Sciatic nerve (tissue), 2 donors: ENCODE measurements around the gene ABCC12. TPM values are rescaled to one million over a fixed set of nuclear protein-coding genes. Genes with fewer than 3 reads are reported as not detected.
"Not testable (repeated sequence)": the region's sequence is repeated elsewhere in the genome, so short reads cannot be mapped to it uniquely, and the experiment has no call there.

Source experiments
- ATAC-seq: fragments of 200-7000 bp; cut with Tn5 transposase; one replicate; pipeline ENCODE4 v1.9.1; 2020; ENCODE audit warnings: mild to moderate bottlenecking, moderate library complexity
- DNase-seq: peaks from one replicate; pipeline ENCODE4 v3.0.0-alpha.2; 2020; ENCODE audit warnings: low spot score
- intact Hi-C: fragments of 100-400 bp; cut with DNase I; formaldehyde crosslinking; loops from one replicate; pipeline ENCODE4 v1.14.2; 2022
- total RNA-seq: library from RNA; stranded (reverse); fragmentation: NEBNext Ultra II Directional; extraction: Animal tissue kit (Norgen Biotek cat#: 25700); gene quantifications from one replicate; pipeline ENCODE4 v1.2.1, GENCODE V29; 2021
- donor health status: DM: no; HTN: no; CAD: no.
- donor health status: DM: no; HTN: no; CAD: no.

ABCC12 gene
- not detected for total RNA-seq

DNA sequence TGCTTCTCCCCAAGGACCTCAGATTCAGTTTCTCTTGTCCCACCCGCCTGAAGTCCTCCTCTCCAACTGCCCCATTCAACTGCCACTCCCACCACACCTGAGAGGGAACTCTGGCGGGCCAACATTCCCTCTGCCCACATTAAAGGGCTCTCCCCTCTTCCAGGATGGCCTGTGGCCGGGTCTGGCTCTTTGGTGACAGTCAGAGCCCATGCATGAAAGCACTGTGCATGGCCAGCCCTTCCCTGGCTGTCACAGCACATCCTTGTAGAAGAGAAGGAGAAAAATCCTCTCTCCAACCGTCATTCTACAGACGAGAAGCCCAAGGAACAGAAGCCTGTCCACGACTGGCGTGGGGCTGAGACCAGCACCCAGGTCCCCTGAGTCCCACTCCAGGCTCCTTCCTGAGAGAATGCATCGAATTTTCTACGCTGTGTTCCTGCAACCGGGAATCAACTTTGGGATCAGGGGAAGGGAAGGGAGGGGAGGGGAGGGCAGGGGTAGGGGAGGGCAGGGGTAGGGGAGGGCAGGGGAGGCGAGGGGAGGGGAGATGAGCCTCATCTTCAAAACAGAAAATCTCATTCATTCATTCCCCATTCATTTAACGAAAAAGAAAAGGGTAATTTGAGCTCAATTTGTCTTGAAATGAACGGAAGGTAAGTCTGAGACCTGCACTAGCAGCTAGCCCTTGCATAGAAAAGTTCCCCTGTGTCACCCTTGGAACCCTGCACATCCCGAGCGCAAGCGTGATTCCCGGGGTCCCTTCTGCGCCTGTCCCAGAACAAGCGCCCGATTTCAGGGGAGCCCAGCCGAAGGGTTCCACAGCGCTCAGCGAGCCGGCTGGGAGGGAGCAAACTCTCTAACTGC, at the start of gene ABCC12:
Gene ABCC12 (minus strand): TSS at position 68 of the 864 bp plus-strand sequence. CDS start 9,569 bp downstream, outside the sequence.
- DNase-seq = no peak
- intact Hi-C loops = loop anchor here (5.0 kb wide), 1 partner anchor 1014 kb away; the partner anchor contains the start of gene NETO2
- peak; percentile 32 for ATAC-seq

DNA sequence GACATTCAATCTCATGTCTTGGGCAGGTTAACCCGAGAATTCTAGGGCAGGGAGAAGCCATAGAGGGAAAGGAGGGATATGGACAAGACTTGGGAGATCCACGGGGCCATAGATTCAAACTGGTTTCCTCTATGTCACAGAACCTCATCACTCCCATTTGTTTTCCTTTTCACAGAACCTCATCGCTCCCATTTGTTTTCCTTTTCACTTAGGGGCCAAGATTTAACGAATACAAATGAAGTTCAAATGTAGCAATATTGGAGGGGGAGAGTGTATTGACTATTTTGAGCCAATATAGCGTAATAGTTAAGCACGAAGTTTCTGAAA, 49.0 kb upstream of the ABCC12 start:
- ATAC-seq (no peak), DNase-seq (no peak)
- intact Hi-C loops = no loop called here

DNA sequence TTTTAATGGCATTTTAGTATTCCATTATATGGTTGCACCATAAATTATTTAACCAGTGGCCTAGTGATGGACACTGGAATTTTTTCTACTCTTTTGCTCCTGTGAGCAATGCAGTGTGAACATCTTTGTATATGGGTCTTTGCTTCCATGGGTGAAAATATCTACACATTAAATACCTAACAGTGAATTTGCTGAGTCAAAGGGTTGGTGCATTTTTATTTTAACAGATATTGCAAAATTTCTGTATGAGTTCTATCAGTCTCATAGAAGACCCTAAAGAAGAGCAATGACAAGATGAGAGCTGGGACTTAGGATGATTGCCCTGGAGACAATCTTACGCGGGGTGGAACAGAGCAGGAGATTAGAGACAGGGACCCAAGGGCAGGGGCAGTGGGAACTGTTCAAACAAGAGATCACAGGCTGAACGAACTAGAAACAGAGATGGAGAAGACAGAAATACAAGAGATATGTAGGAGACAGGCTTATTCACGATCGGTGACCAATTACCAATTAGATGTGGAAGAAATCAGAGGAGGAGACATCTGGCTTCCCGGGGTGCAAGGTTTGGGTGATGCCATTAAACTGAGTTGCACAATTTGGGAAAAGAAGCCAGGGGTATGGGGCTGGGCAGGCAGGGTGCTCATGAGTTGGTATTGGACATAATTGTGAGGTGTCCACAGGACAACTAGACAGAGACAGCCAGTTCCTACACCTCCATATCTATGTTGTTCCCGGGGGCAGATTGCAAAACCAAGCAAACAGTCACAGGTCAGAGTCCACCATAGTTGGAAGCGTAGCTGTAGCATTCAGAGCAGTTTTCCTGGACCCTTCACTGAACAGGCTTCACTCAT, 48.4 kb upstream of the ABCC12 start:
- DNase-seq = no peak
- intact Hi-C loops = no loop called here
- ATAC-seq = no peak

DNA sequence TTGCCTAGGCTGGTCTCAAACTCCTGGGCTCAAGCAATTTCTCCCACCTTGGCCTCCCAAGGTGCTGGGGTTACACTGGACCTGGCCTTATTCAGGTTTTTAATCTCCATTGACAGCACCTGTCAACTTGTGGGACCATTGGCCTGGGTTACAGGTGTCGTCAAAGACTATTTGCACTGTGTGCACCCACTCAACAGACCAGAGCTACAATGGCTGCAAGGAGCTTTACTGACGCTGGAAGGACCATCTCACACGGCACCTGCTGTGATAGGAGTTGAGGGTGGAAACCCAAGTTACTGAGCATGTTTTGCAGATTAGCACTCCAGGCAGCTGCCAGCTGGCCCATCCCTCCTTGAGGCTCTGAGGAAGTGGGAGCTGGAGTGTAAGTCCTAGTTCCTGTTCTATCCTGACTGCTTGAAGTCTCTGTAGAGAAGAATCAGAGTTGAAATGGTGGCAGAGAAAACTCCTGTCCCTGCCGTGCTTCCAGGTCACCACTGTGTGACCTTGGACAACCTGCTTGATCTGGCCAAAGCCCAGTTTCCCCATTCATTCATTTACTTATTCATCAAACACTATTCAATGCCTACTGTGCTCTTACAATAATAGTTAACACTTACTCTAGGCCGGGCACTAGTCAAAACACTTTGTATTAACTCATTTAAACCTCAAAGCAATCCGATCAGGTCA, 45.9 kb upstream of the ABCC12 start:
- intact Hi-C loops = no loop called here
- peak; percentile 25 for DNase-seq
- peak; percentile 22 for ATAC-seq

DNA sequence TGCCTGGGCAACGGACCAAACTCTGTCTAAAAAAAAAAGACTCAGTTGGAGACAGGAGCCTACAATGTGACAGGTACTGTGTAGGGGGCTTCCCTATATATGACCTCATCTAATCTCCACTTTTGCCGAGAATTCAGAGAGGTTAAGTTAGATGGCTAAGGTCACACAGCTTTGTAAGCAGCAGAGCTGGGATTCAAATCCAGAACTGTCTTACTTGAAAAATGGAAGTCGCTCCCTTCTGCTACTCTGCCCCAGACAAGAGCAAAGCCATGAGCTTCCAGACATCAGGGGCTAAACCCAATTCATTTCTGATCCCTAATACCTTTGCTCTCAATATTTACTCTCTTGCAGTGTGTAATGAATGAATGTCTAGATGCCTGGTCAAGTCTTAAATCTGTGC, 41.5 kb upstream of the ABCC12 start:
- DNase-seq (no peak), ATAC-seq (no peak)
- intact Hi-C loops = no loop called here

DNA sequence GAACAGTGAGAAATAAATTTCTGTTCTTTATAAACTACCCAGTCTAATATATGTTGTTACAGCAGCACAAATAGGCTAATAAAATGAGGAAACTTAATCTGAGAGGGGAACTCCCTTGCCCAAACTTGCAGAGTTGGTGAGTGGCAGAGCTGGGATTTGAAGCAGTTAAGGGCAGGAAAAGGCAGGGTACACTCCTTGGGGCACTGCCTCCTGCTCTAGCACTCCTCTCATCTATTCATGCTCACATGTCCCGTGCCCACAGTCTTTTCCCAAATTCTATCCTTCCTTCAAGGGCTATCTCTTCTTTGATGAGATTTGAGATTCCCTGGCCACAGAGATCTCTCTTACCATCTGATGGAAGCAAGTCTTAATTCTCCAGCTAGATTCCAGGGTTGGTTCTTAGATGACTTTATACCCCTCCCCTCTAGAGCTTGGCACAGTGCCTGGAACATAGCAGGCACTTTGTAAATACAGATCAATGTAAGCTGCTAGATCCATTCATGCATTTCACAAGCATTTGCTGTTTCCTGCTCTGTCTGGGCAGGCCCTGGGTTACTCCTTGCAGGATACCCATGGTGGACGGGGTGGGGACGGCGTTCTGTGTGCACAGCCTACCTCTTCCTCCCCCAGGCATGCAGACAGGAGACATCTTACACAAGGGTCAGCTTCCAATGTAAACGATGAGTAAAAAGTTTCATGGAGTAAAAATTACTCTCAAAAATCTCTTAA, 39.2 kb upstream of the ABCC12 start:
- DNase-seq (no peak), ATAC-seq (no peak)
- intact Hi-C loops = no loop called here

DNA sequence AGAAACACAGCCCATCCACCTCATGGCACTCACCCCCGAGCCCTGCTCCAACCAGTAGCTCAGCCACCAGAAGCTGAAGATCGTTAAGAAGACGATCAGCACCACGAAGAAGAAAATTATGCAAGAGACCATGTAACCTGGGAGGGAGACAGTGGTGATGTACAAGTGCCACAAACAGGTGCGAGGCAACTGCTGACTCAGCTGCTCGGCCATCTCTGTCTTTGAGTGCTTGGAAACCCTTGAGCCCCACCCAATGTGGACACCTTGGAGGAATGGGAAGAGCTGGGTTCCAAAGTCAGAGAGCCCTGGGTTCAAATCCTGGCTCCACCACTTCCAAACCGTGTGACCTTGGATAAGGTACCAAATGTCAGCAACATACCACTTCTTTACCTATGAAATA, 38.1 kb upstream of the ABCC12 start:
- DNase-seq (peak; percentile 28), ATAC-seq (no peak)
- intact Hi-C loops = no loop called here

DNA sequence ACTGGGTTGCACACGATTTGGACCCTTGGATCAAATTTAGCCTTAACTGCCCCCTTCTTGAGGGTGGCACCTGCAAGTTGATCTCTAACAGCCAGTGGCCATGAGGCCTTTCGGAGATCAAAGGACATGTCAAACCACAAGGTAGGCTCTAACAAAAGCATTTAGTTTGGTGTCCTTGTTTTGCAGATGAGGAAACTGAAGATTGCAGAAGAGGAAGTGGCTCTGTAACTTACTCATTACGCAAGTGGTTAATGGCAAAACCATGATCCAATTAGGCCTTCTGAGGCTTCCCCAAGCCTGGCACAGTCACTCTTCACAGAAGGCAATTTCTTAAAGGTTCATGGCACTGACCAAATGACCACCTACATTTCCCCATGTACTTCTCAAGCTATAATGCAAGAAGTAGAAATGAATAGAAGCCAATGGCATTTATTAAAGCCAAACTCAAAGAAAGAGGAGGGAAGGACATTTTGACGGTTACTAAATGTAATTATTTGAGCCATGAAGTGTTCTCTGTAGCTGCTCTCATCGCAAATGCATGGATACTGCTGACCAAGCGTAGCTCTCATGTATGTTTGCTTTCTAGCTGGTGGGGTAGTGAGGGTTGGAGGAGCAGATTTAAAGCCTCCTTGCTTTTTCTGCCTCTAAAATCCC, 32.8 kb upstream of the ABCC12 start:
- DNase-seq (no peak), ATAC-seq (no peak)
- intact Hi-C loops = no loop called here

DNA sequence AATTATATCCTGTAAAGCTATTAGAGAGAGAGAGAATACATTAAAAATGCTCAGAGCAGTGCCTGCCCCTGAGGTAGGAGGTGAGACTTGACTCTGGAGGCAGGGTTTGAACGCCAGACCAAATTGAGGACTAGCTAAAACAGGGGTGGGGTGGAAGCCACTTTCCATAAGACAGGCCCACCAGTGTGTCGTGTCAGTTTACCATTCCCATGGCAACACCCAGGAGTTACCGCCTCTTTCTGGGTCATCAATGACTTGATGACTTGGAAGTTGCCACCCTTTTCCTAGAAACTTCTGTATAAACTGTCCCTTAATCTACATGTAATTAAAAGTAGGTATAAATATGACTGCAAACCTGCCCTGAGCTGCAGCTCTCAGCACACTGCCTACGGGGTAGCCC, 32.0 kb upstream of the ABCC12 start:
- intact Hi-C loops = no loop called here
- no peak for ATAC-seq

DNA sequence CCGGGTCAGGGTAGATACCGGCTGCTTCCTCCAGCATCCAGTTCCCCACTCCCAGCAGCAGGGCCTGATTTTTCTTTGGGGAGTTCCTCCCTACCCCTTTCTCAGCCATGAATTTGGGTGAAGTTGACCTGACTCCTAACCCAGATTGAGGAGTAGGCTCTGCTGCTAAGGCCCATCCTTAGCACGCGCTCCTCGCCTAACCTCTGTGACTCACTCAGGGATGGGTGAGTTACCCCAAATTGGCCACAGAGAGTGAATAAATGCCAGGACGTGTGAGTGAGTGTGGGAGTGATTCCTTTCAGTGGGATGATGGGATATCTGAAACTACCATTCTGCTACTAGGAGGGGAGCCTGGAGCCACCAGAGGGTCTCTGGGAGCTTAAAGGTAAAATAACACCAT, 28.9 kb upstream of the ABCC12 start:
- intact Hi-C loops = no loop called here
- ATAC-seq (no peak), DNase-seq (no peak)

More for the DNA sequence above, 32.0 kb upstream of the ABCC12 start:
- DNase-seq = no peak

DNA sequence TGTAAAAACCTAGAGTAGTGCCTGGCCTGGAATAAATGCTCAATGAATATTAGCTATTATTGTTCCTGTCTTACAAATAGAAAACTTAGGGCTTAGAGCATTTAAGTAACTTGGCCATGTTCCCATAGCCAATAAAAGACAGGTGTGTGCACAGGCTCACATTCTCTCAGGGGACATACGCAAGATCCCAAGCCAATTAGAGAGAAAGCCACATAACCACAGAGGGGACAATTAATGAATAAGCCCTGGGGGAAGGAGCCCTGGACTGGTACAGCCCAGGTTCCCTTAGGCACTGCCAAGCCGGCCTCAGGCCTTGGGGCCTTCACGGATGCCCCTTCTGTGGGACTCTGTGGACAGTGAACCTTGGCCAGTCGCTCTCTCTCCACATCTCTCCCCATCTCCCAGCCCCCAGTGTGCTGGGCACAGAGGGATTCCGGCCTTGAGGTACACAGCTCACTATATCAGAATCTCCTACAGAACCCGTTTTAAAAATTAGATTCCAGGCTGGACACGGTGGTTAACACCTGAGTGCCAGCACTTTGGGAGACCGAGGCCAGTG, 27.3 kb upstream of the ABCC12 start:
- intact Hi-C loops = no loop called here
- no peak for ATAC-seq
- no peak for DNase-seq

DNA sequence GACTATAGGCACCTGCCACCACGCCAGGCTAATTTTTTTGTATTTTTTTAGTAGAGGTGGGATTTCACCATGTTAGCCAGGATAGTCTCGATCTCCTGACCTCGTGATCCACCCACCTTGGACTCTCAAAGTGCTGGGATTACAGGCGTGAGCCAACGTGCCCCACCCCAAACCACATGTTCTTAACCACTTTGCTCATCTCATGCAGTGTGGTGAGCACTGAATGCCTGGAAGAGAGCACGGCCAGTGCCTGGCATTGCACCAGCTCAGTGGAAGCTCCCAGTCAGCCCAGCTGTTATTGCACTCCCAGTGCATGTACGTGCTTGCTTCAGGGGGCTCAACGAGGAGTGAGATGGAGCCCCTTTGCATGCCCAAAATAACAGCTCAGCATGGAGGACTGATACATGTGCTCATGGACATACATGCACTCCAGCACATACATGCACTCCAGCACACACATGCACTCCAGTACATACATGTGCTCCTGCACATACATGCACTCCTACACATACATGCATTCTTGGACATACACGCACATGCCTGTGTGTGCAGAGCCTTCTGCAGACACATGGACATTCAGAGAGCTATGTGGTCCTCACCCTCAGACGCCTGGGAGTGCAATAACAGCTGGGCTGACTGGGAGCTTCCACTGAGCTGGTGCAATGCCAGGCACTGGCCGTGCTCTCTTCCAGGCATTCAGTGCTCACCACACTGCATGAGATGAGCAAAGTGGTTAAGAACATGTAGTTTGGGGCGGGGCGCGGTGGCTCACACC, 26.1 kb upstream of the ABCC12 start:
- ATAC-seq, DNase-seq, intact Hi-C loops: not testable (repeated sequence)

DNA sequence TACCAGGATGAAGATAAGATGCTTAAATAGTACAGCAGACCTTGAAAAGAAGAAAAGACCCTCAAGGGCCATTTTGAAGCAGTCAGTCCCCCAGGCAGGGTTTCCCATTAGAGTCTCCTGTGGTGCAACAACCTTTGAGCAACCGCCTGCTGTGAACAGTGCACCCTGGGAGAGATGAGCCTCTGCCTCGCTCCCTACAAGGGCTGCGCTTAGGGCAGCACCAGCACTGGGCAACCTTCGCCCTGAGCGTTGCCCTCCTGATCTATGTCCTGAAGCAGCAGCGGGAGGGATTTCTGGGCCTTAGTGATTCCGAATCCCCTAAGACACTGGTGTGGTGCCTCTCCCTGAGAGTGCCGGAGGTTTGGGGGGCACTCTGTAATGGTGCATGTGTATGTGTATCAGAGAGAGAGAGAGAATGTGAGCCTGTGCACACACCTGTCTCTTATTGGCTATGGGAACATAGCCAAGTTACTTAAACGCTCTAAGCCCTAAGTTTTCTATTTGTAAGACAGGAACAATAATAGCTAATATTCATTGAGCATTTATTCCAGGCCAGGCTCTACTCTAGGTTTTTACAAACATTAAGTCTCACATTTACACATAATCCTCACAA, 25.2 kb upstream of the ABCC12 start:
- DNase-seq (no peak), ATAC-seq (no peak)
- intact Hi-C loops = no loop called here

DNA sequence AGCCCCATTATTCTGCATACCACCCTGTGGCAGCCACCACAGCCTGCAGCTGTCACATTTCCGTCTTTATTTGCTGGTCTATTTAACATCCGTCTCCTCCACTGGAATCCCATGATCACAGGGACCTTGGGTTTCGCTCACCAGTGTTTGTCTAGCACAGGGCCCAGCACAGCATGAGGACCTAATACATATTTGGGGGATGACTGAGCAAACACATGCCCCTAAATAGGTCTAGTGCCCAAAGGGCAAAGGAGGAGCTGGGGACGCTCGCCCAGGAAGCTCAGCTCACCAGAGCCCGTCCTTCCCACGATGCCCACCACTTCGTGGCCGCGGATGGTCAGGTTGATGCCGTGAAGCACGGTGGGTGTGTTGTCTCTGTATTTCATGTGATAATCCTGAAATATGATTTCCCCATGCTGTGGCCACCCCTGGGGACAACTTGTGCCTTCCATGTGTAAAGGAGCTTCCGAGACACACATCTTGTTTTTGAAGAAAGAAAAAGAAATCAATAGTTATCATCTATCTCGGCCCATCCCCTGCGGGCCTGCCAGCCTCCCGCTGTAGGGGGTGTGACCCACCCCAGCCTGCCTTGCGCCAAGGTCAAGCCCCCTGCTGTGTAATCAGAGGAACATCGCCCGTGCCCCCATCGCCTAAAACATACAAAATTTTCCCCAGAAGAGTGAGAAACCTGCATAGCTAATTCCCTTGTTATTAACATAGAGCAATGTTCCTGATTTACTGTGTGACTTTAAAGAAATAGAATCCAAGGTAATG, 21.0 kb upstream of the ABCC12 start:
- no peak for DNase-seq

DNA sequence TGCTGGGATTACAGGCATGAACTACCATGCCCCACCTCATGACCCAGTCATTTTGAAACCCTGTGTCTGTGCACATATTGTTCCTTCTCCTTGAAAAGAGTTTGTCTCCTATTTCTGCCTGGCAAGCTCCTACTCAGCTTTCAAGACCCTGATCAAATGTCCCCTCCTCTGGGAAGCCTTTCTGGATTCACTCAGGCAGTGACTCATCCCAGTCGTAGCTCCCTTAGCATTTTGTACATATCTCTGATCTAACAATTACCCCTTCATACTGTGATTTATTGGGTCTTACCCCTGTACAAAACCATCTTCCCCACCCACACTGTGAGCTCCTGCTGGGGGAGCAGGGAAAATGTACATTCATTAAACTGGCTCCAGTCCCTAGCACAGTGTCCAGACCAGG, 18.1 kb upstream of the ABCC12 start:
- ATAC-seq (no peak), DNase-seq (peak; percentile 1)
- intact Hi-C loops = no loop called here

More for the DNA sequence above, 21.0 kb upstream of the ABCC12 start:
- no peak for ATAC-seq
- intact Hi-C loops = no loop called here

DNA sequence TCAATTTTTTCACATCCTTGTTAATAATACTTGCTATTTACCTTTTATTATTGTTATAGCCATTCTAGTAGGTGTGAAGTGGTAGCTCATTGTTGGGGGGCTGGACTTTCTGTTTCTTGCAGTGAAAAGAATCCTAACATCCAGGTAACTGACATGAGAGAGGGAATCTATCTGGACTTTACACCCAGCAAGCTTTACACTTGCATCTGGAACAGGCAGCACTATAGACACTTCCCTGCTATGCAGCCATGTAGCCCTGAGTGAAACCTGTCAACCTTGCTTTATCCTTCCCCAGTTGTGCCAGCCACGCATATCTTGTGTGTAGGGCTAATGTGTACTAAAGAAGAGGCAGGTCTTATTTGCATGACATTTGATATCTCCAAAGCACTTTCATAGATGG, 16.9 kb upstream of the ABCC12 start:
- no peak for ATAC-seq
- intact Hi-C loops = no loop called here
- no peak for DNase-seq
